Mesendoderm (in vitro differentiated cells): ENCODE data around the gene PLTP.
A peak's percentile ranks its signal among the peaks of the same experiment; 100 is the strongest.

Experiments used
- DNase-seq: peaks from one replicate; pipeline ENCODE4 v3.0.0; 2013
- H2AK5ac ChIP-seq: 2 replicates; pipeline ENCODE4 v1.6.1; 2013; ENCODE audit warnings: low read length, inconsistent platforms
- H2BK120ac ChIP-seq: 2 replicates; pipeline ENCODE4 v1.6.1; 2013; ENCODE audit warnings: low read depth, mild to moderate bottlenecking, low read length, moderate library complexity, mixed read lengths
- H2BK15ac ChIP-seq: replicated peaks from 2 replicates; pipeline ENCODE4 v1.6.1; 2013; ENCODE audit warnings: low read depth, mild to moderate bottlenecking, moderate library complexity
- H2BK5ac ChIP-seq: 2 replicates; pipeline ENCODE4 v1.6.1; 2013; ENCODE audit warnings: low read length, inconsistent platforms
- H3K18ac ChIP-seq: 2 replicates; pipeline ENCODE4 v1.6.1; 2013; ENCODE audit warnings: mild to moderate bottlenecking, low read length, mixed read lengths
- H3K23ac ChIP-seq: one replicate; pipeline ENCODE4 v1.6.1; 2013; ENCODE audit warnings: low read length
- H3K27ac ChIP-seq: 2 replicates; pipeline ENCODE4 v1.5.1; 2013; ENCODE audit warnings: low read depth, mild to moderate bottlenecking, inconsistent platforms, low read length, moderate library complexity
- H3K27me3 ChIP-seq: 2 replicates; pipeline ENCODE4 v1.6.1; 2013; ENCODE audit warnings: low read length, control low read depth, mild to moderate bottlenecking, inconsistent platforms; ENCODE audit not compliant: insufficient read depth, poor library complexity
- H3K36me3 ChIP-seq: 2 replicates; pipeline ENCODE4 v1.6.1; 2013; ENCODE audit warnings: low read length, inconsistent platforms; ENCODE audit not compliant: control insufficient read depth, insufficient read depth
- H3K4ac ChIP-seq: one replicate; pipeline ENCODE4 v1.6.1; 2013; ENCODE audit warnings: low read depth, mild to moderate bottlenecking, low read length, moderate library complexity
- H3K4me1 ChIP-seq: 2 replicates; pipeline ENCODE4 v1.6.1; 2013; ENCODE audit warnings: low read depth, low read length, inconsistent platforms; ENCODE audit not compliant: control insufficient read depth
- H3K4me2 ChIP-seq: 2 replicates; pipeline ENCODE4 v1.6.1; 2013; ENCODE audit warnings: low read length
- H3K4me3 ChIP-seq: 2 replicates; pipeline ENCODE4 v1.5.1; 2013; ENCODE audit warnings: mild to moderate bottlenecking, low read length
- H3K56ac ChIP-seq: one replicate; pipeline ENCODE4 v1.6.1; 2013; ENCODE audit warnings: low read length
- H3K79me1 ChIP-seq: 2 replicates; pipeline ENCODE4 v1.6.1; 2013; ENCODE audit warnings: low read length, inconsistent platforms
- H3K79me2 ChIP-seq: 2 replicates; pipeline ENCODE4 v1.6.1; 2013; ENCODE audit warnings: mild to moderate bottlenecking, low read length; ENCODE audit not compliant: control insufficient read depth, insufficient read depth
- H3K9ac ChIP-seq: 2 replicates; pipeline ENCODE4 v1.6.1; 2013; ENCODE audit warnings: low read length, inconsistent platforms
- H4K5ac ChIP-seq: one replicate; pipeline ENCODE4 v1.6.1; 2013; ENCODE audit warnings: low read length
- H4K8ac ChIP-seq: one replicate; pipeline ENCODE4 v1.6.1; 2013; ENCODE audit warnings: low read depth, mild to moderate bottlenecking, control low read depth, low read length, moderate library complexity
- WGBS: extraction: QIAGEN DNeasy Blood & Tissue Kit; methylation state at CpG from one replicate; pipeline ENCODE4 v1.1.7; 2013; ENCODE audit warnings: low lambda C conversion rate, missing lambda C conversion rate; ENCODE audit not compliant: insufficient coverage; ENCODE audit errors: extremely low coverage; 5-methylcytosine and 5-hydroxymethylcytosine counted together

PLTP gene

DNA sequence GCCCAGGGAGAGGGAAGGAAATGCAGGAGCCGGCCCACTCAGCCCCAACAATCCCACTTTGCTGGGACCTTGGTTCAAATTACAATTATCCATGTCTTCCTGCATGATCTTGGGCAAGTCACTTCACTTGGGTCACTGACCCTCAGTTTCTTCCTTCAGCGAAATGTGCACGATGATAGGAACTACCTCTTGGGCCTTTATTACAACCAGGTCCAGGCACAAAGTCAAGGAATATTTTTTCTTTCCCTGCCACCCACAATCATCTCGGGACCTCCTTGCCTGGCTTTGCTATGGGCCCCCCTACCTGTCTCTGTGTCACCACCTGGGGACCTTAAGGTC, 358 bp upstream of the PLTP start:
- Histone ChIP-seq H3K4me3 (no peak overlapping the region), H3K4me1 (peaks cover 2% of the 10 kb centered on the region), H3K79me1 (peaks cover 6% of the 10 kb centered on the region), H3K18ac (no peak overlapping the region), H3K56ac (peak overlapping the region; percentile 40), H2BK120ac (no peak overlapping the region), H3K27ac (no peak overlapping the region), H4K5ac (no peak overlapping the region), H2AK5ac (no peak overlapping the region), H2BK5ac (no peak overlapping the region), H3K4ac (no peak overlapping the region), H2BK15ac (no peak overlapping the region), H3K23ac (no peak overlapping the region), H3K27me3 (no peaks in the 10 kb centered on the region), H3K4me2 (peak overlapping the region; percentile 62), H3K36me3 (peaks cover 9% of the 10 kb centered on the region), H3K79me2 (peaks cover 3% of the 10 kb centered on the region), H4K8ac (no peak overlapping the region), H3K9ac (peak overlapping the region; percentile 67)
- DNase-seq, result no peak
- WGBS, result no CpG with 5 or more reads among the region's 4 CpGs

DNA sequence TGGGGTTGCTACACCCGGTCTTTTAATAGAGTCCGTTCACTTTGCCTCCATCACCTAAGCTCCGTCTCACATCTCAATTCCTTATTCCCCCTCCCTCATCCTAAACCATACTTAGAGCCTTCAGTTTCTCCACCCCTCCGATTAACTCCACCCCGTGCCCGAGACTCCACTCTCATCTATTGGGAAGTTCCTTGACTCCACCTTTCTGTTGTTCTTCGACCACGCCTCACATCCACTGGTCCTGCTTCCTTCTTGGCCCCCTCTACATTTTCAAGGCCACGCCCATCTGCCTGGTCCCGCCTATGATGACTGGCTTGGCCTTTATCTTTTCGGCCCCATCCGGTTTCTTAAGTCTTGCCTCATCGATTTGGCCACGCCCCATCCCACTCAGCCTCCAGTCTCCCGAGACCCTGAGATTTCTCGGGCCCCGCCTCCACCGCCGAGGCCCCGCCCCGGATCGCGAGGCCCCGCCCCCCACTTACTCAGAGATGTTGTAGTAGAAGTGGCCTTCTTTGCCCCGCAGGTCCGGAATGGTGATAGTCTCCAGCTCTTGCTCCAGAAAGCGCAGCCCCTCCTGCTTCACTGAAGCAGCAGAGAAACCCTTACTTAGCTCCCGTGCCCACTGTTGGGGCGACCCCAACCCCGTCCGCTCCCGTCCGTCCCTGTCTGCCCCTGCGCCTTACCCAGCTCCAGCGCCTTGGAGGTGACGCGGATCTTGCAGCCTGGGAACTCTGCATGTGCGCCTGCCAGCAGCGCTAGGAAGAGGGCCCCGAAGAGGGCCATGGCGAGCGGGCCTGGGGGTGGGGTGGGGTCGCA, 1.1 kb downstream of the PLTP start:
- peak overlapping the region; percentile 80 for H2BK5ac ChIP-seq
- peak overlapping the region; percentile 1 for H3K4ac ChIP-seq
- H3K36me3 ChIP-seq, result peaks cover 12% of the 10 kb centered on the region
- DNase-seq, result peak; percentile 100
- H3K56ac ChIP-seq, result peak overlapping the region; percentile 94
- peak overlapping the region; percentile 94 for H3K9ac ChIP-seq
- peaks cover 2% of the 10 kb centered on the region for H3K4me1 ChIP-seq
- 100% methylated on average over 1 of the region's 43 CpGs for WGBS
- H3K4me3 ChIP-seq, result peak overlapping the region; percentile 78
- no peak overlapping the region for H3K18ac ChIP-seq
- H2BK15ac ChIP-seq, result no peak overlapping the region
- no peaks in the 10 kb centered on the region for H3K27me3 ChIP-seq
- H2AK5ac ChIP-seq, result no peak overlapping the region
- H3K79me2 ChIP-seq, result peaks cover 3% of the 10 kb centered on the region
- H3K79me1 ChIP-seq, result peaks cover 6% of the 10 kb centered on the region
- H4K5ac ChIP-seq, result no peak overlapping the region
- H3K23ac ChIP-seq, result no peak overlapping the region
- H4K8ac ChIP-seq, result no peak overlapping the region
- H3K4me2 ChIP-seq, result peak overlapping the region; percentile 99
- H3K27ac ChIP-seq, result peak overlapping the region; percentile 1
- no peak overlapping the region for H2BK120ac ChIP-seq

DNA sequence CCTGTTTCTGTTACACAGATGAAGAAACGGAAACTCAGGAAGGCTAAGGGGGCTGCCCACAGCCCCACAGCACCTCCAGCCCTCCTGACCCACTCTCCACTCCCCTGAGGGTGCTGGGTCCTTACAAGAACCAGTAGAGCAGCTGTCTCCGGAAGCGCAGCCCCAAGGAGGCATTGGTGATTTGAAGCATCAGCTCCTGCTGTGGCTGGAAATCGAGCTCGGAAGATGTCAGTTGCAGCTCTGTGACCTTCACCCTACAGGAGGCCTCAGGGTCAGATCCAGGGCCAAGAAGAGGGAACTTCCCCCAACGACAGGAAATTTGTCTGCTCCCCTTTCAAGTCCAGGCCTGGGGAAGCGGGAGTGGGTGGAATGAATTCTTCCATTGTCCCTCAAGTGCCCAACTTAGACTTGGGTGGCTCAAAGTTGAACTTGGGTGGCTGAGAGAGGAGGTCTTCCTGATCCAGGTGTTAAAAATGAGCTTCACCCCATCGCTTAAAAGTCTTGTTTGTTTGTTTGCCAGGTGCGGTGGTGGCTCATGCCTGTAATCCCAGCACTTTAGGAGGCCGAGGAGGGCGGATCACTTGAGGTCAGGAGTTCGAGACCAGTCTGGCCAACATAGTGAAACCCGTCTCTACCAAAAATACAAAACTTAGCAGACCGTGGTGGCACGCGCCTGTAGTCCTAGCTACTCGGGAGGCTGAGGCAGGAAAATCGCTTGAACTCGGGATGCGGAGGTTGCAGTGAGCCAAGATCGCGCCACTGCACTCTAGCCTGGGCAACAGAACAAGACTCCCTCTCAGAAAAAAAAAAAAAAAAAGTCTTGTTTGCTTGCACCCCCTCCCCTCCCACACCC, 1.9 kb downstream of the PLTP start:
- peaks cover 13% of the 10 kb centered on the region for H3K36me3 ChIP-seq
- H4K8ac ChIP-seq, result no peak overlapping the region
- no peak overlapping the region for H3K4me2 ChIP-seq
- no peak overlapping the region for H2BK120ac ChIP-seq
- no peak for DNase-seq
- H3K4ac ChIP-seq, result no peak overlapping the region
- no peak overlapping the region for H2BK15ac ChIP-seq
- H3K27ac ChIP-seq, result no peak overlapping the region
- H3K4me3 ChIP-seq, result no peak overlapping the region
- WGBS, result no CpG with 5 or more reads among the region's 22 CpGs
- H3K4me1 ChIP-seq, result peaks cover 2% of the 10 kb centered on the region
- H2BK5ac ChIP-seq, result no peak overlapping the region
- H4K5ac ChIP-seq, result no peak overlapping the region
- H3K18ac ChIP-seq, result no peak overlapping the region
- H2AK5ac ChIP-seq, result no peak overlapping the region
- no peak overlapping the region for H3K23ac ChIP-seq
- H3K79me1 ChIP-seq, result peaks cover 6% of the 10 kb centered on the region
- H3K9ac ChIP-seq, result no peak overlapping the region
- peaks cover 3% of the 10 kb centered on the region for H3K79me2 ChIP-seq
- H3K27me3 ChIP-seq, result no peaks in the 10 kb centered on the region
- peak overlapping the region; percentile 25 for H3K56ac ChIP-seq

DNA sequence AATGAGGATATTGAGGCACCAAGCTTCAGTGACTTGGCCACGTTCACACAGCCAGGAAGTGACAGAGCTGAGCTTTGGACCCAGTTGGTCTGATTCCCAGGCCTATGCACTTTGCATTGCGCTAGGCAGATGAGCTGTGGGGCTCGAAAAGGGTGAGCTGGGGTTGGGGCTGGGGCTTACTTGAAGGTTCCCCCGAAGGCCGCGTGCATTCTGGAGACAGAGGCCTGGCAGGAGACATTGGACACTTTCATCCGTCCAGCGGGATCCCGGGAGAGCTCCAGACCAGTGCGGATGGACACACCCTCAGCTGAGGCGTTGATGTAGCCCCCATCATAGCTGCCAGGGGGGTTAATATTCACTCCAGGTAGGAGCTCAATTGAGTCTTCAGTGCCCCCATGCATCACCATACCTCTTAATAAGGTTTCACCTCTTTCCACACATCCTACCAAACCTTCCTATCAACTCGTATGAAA, 2.6 kb downstream of the PLTP start:
- WGBS, result 100% methylated on average over 1 of the region's 12 CpGs
- Histone ChIP-seq H2BK120ac (no peak overlapping the region), H3K79me2 (peaks cover 3% of the 10 kb centered on the region), H4K8ac (no peak overlapping the region), H3K9ac (no peak overlapping the region), H3K36me3 (peaks cover 16% of the 10 kb centered on the region), H3K23ac (no peak overlapping the region), H4K5ac (no peak overlapping the region), H2BK15ac (no peak overlapping the region), H2AK5ac (no peak overlapping the region), H3K56ac (no peak overlapping the region), H3K4ac (no peak overlapping the region), H3K27me3 (no peaks in the 10 kb centered on the region), H3K79me1 (peaks cover 6% of the 10 kb centered on the region), H2BK5ac (no peak overlapping the region), H3K27ac (no peak overlapping the region), H3K18ac (no peak overlapping the region), H3K4me1 (peaks cover 2% of the 10 kb centered on the region), H3K4me3 (no peak overlapping the region), H3K4me2 (no peak overlapping the region)
- DNase-seq, result no peak

DNA sequence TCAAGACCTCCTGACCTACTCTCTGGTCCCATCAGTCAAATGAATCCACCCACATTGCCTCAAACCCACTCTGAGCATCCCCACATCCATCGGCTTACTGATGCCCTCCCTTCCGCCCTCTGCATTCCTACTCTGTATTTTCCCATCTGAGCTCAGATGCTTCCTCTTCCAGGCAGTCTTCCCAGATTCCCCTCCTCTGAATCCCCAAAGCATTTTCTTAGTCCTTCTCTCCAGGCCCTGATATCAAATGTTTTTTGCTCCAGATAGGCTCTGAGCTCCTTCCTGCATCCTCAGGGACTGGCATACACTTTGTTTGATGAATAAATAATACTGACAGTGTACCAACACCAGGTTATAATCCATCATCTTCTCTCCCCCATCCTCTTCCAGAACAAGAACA, 3.9 kb downstream of the PLTP start:
- no peak overlapping the region for H3K23ac ChIP-seq
- WGBS, result no CpG with 5 or more reads among the region's 2 CpGs
- no peak overlapping the region for H3K56ac ChIP-seq
- H3K36me3 ChIP-seq, result peaks cover 16% of the 10 kb centered on the region
- no peak overlapping the region for H2BK120ac ChIP-seq
- no peak overlapping the region for H4K8ac ChIP-seq
- H2BK15ac ChIP-seq, result no peak overlapping the region
- H3K4me3 ChIP-seq, result no peak overlapping the region
- no peak overlapping the region for H3K9ac ChIP-seq
- no peak overlapping the region for H3K27ac ChIP-seq
- no peak for DNase-seq
- no peak overlapping the region for H3K4me2 ChIP-seq
- H3K79me1 ChIP-seq, result peaks cover 6% of the 10 kb centered on the region
- no peak overlapping the region for H3K4ac ChIP-seq
- peaks cover 2% of the 10 kb centered on the region for H3K4me1 ChIP-seq
- H2AK5ac ChIP-seq, result no peak overlapping the region
- no peak overlapping the region for H4K5ac ChIP-seq
- H3K27me3 ChIP-seq, result no peaks in the 10 kb centered on the region
- H3K79me2 ChIP-seq, result peaks cover 3% of the 10 kb centered on the region
- no peak overlapping the region for H2BK5ac ChIP-seq
- H3K18ac ChIP-seq, result no peak overlapping the region
